NCI-H128 (cell line): ENCODE measurements around the gene NCAPG.

Experiments used
- DNase-seq: peaks from one replicate; lab custom pipeline; 2025; ENCODE audit not compliant: unreplicated experiment; lab: John Stamatoyannopoulos, UW

Gene NCAPG

GRCh38 chr4:17810260-17811077 lies at the start of gene NCAPG, which contains the start of gene DCAF16:
TSS of gene NCAPG (plus strand) at chr4:17810979. CDS start at chr4:17811078, 99 bp downstream.
TSS of gene DCAF16 (minus strand) at chr4:17810757. CDS start at chr4:17804141, 6,616 bp downstream.
- peak; percentile 97 for DNase-seq

- no peak for DNase-seq
Measured at GRCh38 chr4:17761062-17761461, 49.7 kb upstream of the NCAPG start.

GRCh38 chr4:17762726-17763125 lies 48.1 kb upstream of the NCAPG start:
- no peak for DNase-seq

- DNase-seq = no peak
Measured at GRCh38 chr4:17763416-17763815, 47.4 kb upstream of the NCAPG start.

GRCh38 chr4:17763931-17764330 lies 46.8 kb upstream of the NCAPG start:
- DNase-seq = no peak

GRCh38 chr4:17765514-17766286 lies 45.1 kb upstream of the NCAPG start:
- DNase-seq = no peak

GRCh38 chr4:17766826-17767458 lies 43.8 kb upstream of the NCAPG start:
- DNase-seq = no peak

GRCh38 chr4:17769406-17770174 lies 41.2 kb upstream of the NCAPG start:
- no peak for DNase-seq

- no peak for DNase-seq
Measured at GRCh38 chr4:17770845-17771244, 39.9 kb upstream of the NCAPG start.

GRCh38 chr4:17771284-17771908 lies 39.4 kb upstream of the NCAPG start:
- DNase-seq = peak; percentile 1

- peak; percentile 2 for DNase-seq
Measured at GRCh38 chr4:17773135-17773698, 37.6 kb upstream of the NCAPG start.

- no peak for DNase-seq
Measured at GRCh38 chr4:17778431-17778830, 32.3 kb upstream of the NCAPG start.

GRCh38 chr4:17780501-17781299 lies 30.1 kb upstream of the NCAPG start:
- DNase-seq = no peak

- DNase-seq = no peak
Measured at GRCh38 chr4:17781300-17782287, 29.2 kb upstream of the NCAPG start, which contains the start of gene FAM184B. TSS of gene FAM184B (minus strand) at chr4:17781621. CDS start at chr4:17781299, 322 bp downstream.

- DNase-seq = no peak
Measured at GRCh38 chr4:17785858-17786257, 24.9 kb upstream of the NCAPG start.

GRCh38 chr4:17786567-17786966 lies 24.2 kb upstream of the NCAPG start:
- no peak for DNase-seq

GRCh38 chr4:17787315-17787714 lies 23.5 kb upstream of the NCAPG start:
- no peak for DNase-seq

- DNase-seq = no peak
Measured at GRCh38 chr4:17788956-17789355, 21.8 kb upstream of the NCAPG start.
